ENCODE measurements around the gene NFATC1. TPM values are rescaled to one million over a fixed set of nuclear protein-coding genes. Genes with fewer than 3 reads are reported as not detected.
A peak's percentile ranks its signal among the peaks of the same experiment; 100 is the strongest.
"Not testable (repeated sequence)": the region's sequence is repeated elsewhere in the genome, so short reads cannot be mapped to it uniquely, and the experiment has no call there.

The NFATC1 gene
- total RNA-seq, 4 donors from 2014 or later: 2.1 to 41.3 (median 7.6) TPM

DNA sequence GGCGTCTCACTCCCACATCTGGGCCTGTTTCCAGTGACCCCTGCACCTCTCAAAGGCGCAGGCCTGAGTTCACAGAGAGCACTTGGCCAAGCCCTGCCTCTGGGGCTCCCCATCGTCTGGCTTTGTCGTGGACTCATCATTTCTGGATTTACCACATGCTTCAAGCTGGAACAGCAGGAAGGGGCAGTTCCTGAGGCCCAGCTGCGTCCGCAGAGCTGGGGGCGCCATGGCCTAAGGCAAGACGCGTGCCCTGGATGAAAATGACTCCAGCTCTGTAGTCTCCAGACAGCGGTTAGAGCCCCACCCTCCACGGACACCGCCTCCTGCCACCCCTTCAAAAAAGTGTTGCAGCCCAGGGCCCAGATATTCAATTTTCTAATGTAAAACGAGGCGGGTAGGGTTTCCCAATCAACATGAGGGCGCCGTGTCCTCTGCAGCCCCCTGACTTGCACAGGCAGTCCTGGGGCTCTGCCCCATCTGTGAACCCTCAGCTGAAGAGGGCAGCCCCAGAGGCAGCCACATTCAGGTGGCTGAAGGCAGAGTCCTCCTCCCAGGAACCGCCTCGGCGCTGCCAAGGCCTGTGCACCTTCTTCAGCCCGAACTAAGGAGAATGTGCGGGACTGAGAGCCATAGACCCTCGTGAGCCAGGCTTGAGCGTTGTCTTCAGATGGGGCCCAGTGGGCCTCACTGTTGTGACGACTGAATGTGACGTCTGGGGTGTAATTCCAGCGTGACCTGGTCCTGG lies 85.5 kb downstream of the NFATC1 start:
- DNase-seq: peak in 2 of 3 donors; percentile 30 to 35
- Histone ChIP-seq H3K9me3 (no peaks in the 10 kb centered on the region), H3K4me1 (no peaks in the 10 kb centered on the region), H3K36me3 (peaks cover 0 to 12% (median 0%) of the 10 kb centered on the region in 3 donors), H3K4me3 (no peak overlapping the region), H3K27me3 (no peaks in the 10 kb centered on the region), H3K27ac (no peak overlapping the region)
- no peak for TF ChIP-seq POLR2A (IDR thresholded peaks at IDR 0.05)
- TF ChIP-seq, protein P1, sequence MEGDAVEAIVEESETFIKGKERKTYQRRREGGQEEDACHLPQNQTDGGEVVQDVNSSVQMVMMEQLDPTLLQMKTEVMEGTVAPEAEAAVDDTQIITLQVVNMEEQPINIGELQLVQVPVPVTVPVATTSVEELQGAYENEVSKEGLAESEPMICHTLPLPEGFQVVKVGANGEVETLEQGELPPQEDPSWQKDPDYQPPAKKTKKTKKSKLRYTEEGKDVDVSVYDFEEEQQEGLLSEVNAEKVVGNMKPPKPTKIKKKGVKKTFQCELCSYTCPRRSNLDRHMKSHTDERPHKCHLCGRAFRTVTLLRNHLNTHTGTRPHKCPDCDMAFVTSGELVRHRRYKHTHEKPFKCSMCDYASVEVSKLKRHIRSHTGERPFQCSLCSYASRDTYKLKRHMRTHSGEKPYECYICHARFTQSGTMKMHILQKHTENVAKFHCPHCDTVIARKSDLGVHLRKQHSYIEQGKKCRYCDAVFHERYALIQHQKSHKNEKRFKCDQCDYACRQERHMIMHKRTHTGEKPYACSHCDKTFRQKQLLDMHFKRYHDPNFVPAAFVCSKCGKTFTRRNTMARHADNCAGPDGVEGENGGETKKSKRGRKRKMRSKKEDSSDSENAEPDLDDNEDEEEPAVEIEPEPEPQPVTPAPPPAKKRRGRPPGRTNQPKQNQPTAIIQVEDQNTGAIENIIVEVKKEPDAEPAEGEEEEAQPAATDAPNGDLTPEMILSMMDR (IDR thresholded peaks at IDR 0.05): no peak

DNA sequence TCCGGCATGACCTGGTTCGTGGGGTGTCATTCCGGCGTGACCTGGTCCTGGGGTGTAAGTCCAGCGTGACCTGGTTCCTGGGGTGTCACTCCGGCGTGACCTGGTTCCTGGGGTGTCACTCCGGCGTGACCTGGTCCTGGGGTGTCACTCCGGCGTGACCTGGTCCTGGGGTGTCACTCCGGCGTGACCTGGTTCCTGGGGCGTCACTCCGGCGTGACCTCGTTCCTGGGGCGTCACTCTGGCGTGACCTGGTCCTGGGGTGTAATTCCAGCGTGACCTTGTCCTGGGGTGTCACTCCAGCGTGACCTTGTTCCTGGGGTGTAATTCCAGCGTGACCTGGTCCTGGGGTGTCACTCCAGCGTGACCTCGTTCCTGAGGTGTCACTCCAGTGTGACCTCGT lies 87.7 kb downstream of the NFATC1 start:
- peak in 2 of 3 donors; percentile 15 to 21 for DNase-seq
- peaks cover 0 to 27% (median 0%) of the 10 kb centered on the region in 3 donors for H3K36me3 ChIP-seq
- not testable (repeated sequence) for H3K4me3 ChIP-seq, H3K9me3 ChIP-seq, H3K27me3 ChIP-seq, H3K4me1 ChIP-seq, H3K27ac ChIP-seq

DNA sequence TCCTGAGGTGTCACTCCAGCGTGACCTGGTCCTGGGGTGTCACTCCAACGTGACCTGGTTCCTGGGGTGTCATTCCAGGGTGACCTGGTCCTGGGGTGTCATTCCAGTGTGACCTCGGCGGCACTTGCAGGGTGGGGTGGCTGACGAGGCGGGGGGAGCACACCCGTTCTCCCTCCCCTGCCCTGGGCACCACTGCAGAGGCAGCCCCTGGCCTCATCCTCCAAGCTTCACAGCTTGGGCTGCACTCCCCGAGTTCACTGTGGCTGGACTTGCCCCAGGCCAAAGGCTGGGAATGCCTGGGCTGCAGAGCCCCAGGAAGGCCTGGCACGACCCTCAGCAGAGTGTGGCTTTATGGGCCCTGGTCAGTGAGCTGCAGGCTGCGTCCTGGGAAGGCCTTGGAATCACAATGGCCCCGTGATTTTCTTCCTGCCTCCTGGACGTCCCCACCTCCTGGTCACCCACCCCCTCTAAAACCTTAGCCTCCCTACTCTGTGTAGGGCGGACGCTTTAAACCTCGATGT lies 88.3 kb downstream of the NFATC1 start:
- peak in 2 of 3 donors; percentile 18 to 34 for DNase-seq
- H3K27ac ChIP-seq: no peak overlapping the region
- H3K9me3 ChIP-seq: no peaks in the 10 kb centered on the region
- peaks cover 0 to 25% (median 0%) of the 10 kb centered on the region in 3 donors for H3K36me3 ChIP-seq
- H3K4me1 ChIP-seq: no peaks in the 10 kb centered on the region
- no peak overlapping the region for H3K4me3 ChIP-seq
- TF ChIP-seq, protein P1 (IDR thresholded peaks at IDR 0.05): no peak
- TF ChIP-seq POLR2A (IDR thresholded peaks at IDR 0.05): no peak
- H3K27me3 ChIP-seq: no peaks in the 10 kb centered on the region

DNA sequence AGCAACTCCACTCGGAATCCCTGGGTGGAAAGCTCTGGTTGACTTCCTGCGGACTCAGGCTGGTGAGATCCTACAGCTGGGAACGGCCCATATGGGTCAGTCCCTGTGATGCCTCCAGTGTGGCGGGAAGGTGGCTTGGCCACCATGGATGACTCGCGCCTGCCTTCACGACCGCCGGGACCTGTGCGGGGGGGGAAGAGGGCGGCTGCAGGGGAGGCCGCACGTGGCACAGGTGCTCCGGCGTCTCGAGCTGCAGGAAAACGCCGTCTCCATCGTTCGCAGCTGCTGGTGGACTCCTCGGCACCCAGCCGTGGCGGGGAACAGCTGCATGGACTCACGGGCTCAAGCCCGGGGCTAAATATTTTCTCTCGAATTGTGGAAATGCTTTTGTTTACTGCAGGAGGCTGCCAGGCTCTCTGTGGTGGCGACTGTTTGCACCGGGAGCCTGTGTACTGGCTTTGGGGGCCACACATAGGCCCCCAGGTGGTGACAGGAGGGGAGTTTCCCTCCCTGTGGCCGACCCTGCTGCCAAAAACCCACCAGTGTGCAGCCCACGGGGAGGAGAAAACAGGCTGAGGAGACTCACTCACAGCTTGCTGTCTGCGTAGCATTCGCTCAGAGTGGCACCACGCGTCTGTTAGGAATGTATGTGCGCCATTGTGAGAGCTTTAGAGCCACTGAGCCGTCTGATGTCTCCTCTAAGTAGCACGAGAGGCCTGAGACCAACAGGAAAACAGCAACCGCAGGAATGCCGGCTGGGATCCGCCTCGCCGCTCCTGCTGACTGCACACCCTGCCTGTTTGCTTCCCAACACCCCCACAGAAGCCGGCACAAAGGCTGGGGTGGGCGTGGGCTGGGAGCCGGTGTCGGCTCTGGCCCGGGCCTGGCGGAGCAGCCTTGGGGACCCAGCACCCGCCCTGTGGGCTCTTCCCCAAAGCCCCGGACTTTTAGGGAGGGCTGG lies 89.2 kb downstream of the NFATC1 start:
- H3K4me1 ChIP-seq: no peaks in the 10 kb centered on the region
- peak in 2 of 3 donors; percentile 46 to 48 for DNase-seq
- H3K4me3 ChIP-seq: no peak overlapping the region
- TF ChIP-seq POLR2A (IDR thresholded peaks at IDR 0.05): no peak
- TF ChIP-seq, protein P1 (IDR thresholded peaks at IDR 0.05): no peak
- no peaks in the 10 kb centered on the region for H3K9me3 ChIP-seq
- H3K27ac ChIP-seq: no peak overlapping the region
- H3K27me3 ChIP-seq: no peaks in the 10 kb centered on the region
- H3K36me3 ChIP-seq: peaks cover 0 to 17% (median 0%) of the 10 kb centered on the region in 3 donors

DNA sequence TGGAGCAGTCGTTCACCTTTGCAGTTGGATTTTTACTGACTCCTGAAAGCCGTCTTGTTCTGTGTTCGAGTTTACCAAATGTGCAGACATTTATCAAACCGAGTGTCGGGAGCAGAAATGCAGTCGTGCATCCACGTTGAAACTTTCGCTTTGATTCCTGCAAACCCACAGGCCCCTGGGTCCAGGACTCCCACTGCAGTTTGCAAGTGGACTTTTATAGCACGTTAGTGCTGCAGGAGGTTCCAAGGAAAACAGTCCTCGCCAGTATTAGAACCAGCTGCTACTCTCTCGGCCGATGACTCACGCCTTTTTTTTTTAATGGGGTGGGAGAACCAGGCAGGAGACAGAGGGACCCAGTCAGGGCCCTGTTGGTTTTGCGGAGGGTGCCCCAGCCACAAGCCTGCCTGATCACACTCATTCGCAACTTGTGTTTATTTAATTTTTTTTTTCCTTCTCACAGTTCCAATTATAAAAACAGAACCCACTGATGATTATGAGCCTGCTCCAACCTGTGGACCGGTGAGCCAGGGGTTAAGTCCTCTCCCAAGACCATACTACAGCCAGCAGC lies 90.1 kb downstream of the NFATC1 start:
- no peaks in the 10 kb centered on the region for H3K27me3 ChIP-seq
- TF ChIP-seq, protein P1 (IDR thresholded peaks at IDR 0.05): no peak
- TF ChIP-seq POLR2A (IDR thresholded peaks at IDR 0.05): no peak
- H3K4me3 ChIP-seq: no peak overlapping the region
- no peaks in the 10 kb centered on the region for H3K9me3 ChIP-seq
- H3K36me3 ChIP-seq: peaks cover 0 to 17% (median 0%) of the 10 kb centered on the region in 3 donors
- H3K27ac ChIP-seq: no peak overlapping the region
- no peaks in the 10 kb centered on the region for H3K4me1 ChIP-seq
- DNase-seq: peak in 1 of 3 donors; percentile 10
